Heart right ventricle (tissue), 16 donors: ENCODE measurements around the gene STMN3. TPM values are rescaled to one million over a fixed set of nuclear protein-coding genes. Genes with fewer than 3 reads are reported as not detected.
"Not testable (repeated sequence)": the region's sequence is repeated elsewhere in the genome, so short reads cannot be mapped to it uniquely, and the experiment has no call there.

ENCODE experiments used
- ATAC-seq, 8 donors: fragments of 200-7000 bp; cut with Tn5 transposase; one replicate each; pipeline ENCODE4 v1.9.1; 2020; ENCODE audit warnings: mild to moderate bottlenecking in 8 of 8, moderate library complexity in 8 of 8, moderate number of reproducible peaks in 1 of 8
- DNase-seq, 2 donors: peaks; one replicate each; pipeline ENCODE4 v3.0.0-alpha.2; 2020
- H3K27ac ChIP-seq, 10 donors: fragments of 200-600 bp; sonication (generic) in 2 of 10; one replicate each; pipeline versions ENCODE4 v1.5.0 to v1.8.0; 2020 to 2022; ENCODE audit warnings: mild to moderate bottlenecking in 3 of 10
- H3K27me3 ChIP-seq, 7 donors: fragments of 200-600 bp; one replicate each; pipeline ENCODE4 v1.8.0; 2021 to 2022; ENCODE audit warnings: mild to moderate bottlenecking in 2 of 7
- H3K36me3 ChIP-seq, 9 donors: fragments of 200-600 bp; sonication (generic) in 1 of 9; one replicate each; pipeline versions ENCODE4 v1.5.0 to v1.8.0; 2020 to 2022; ENCODE audit warnings: mild to moderate bottlenecking in 2 of 9
- H3K4me1 ChIP-seq, 9 donors: fragments of 200-600 bp; sonication (generic) in 1 of 9; one replicate each; pipeline versions ENCODE4 v1.5.0 to v1.8.0; 2020 to 2022; ENCODE audit warnings: mild to moderate bottlenecking in 4 of 9
- H3K4me3 ChIP-seq, 10 donors: fragments of 200-600 bp; sonication (generic) in 2 of 10; one replicate each; pipeline versions ENCODE4 v1.5.0 to v1.8.0; 2020 to 2022; ENCODE audit warnings: mild to moderate bottlenecking in 7 of 10, moderate library complexity in 2 of 10
- H3K9me3 ChIP-seq, 11 donors: fragments of 200-600 bp in 10 of 11; sonication (generic) in 2 of 11; one replicate each; pipeline versions ENCODE4 v1.5.0 to v1.8.0; 2013 to 2022; ENCODE audit warnings: mild to moderate bottlenecking in 2 of 11, control low read depth in 1 of 11, moderate library complexity in 1 of 11
- WGBS, 2 donors: extraction: QIAGEN DNeasy Blood & Tissue Kit; methylation state at CpG; one replicate each; pipeline ENCODE4 v1.1.7; 2013; ENCODE audit warnings: inconsistent platforms in 1 of 2; 5-methylcytosine and 5-hydroxymethylcytosine counted together
- intact Hi-C, 10 donors: fragments of 100-400 bp; cut with DNase I; formaldehyde crosslinking; loops; one replicate each; pipeline versions ENCODE4 v1.11.1 to v1.14.2; 2022
- polyA plus RNA-seq, 2 donors: library from polyadenylated mRNA; stranded (reverse); fragments of 200-250 nt; gene quantifications; one replicate each; pipeline ENCODE4 v1.2.3, GENCODE V29; 2013
- total RNA-seq, 10 donors: library from RNA; stranded (reverse); fragmentation: NEBNext Ultra II Directional in 3 of 10; extraction: Animal tissue kit (Norgen Biotek cat#: 25700) in 3 of 10; gene quantifications; one replicate each; pipeline versions ENCODE4 v1.2.1 to v1.2.4, GENCODE V29; 2021 to 2023
- TF ChIP-seq, protein P1 (sequence below), 9 donors: fragments of 200-600 bp; sonication (generic) in 2 of 9; IDR thresholded peaks; one replicate each; pipeline versions ENCODE4 v1.5.0 to v1.8.0; 2021 to 2022; ENCODE audit warnings: antibody characterized with exemption in 9 of 9, mild to moderate bottlenecking in 5 of 9, moderate library complexity in 1 of 9
- donor health status: Arrhythmogenic right ventricular cardiomyopathy.
- donor health status: ischemic (EF 13 %, LVEDD 7.1; RV severe dilation, severe dysfunction).
- donor health status: healthy with polysubstance abuse.
- donor health status: DM: no; HTN: yes; CAD: no.
- donor health status: DM: no; HTN: no; CAD: no.
- donor health status: ischemic (EF 25% LVEDD 6.9; RV normal size, moderate dysfunction).
- donor health status: ischemic (EF 25% LVEDD 5.7; RV mildly dilated, moderate dysfunction).
- donor health status: healthy.
- donor health status: DM: yes; HTN: yes; CAD: no.
- donor health status: Ischemic cardiomyopathy.
- donor health status: ischemic (EF 35%, LVEDD 5.7; RV mildly dilated, moderate dysfunction).
- donor health status: nonischemic (EF 11% LVEDD 7.7; RV severe dilation, severe dysfunction).
- donor health status: DM: yes; HTN: yes; CAD: no.
- donor health status: PGD.
- donor health status: ischemic (EF 29% LVEDD 5.4; RV normal size, mild dysfunction).
- donor health status: nonischemic (EF 23%, LVEDD 6.1; RV moderate dilation, normal function).

The STMN3 gene
- total and polyA plus RNA-seq, 12 donors: 1.7 to 9.9 (median 3.9) TPM

DNA sequence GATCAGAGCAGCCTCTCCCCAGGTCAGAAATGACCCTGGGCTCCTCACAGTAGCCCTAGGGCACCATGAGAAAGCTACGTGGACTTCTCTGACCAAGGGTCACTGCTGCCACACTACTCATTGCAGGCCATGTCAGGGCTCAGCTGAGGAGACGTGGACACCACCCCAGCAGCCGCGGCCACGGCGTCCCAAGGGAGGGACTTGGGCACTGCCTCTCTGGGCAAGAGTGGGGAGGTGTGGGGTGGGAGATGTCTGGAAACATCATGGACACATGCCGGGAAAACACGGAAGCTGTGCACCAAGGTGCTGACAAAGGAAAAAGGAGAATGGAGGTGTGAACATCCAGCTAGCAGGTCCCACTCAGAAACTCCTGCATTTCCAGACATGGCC lies 35.4 kb downstream of the STMN3 start:
- peak in 1 of 8 donors; percentile 6 for ATAC-seq
- Histone ChIP-seq H3K4me3 (no peak overlapping the region), H3K4me1 (peaks cover 0 to 9% (median 0%) of the 10 kb centered on the region in 9 donors), H3K36me3 (peaks cover 0 to 66% (median 5%) of the 10 kb centered on the region in 9 donors), H3K27me3 (no peaks in the 10 kb centered on the region), H3K27ac (no peak overlapping the region), H3K9me3 (no peaks in the 10 kb centered on the region)
- DNase-seq: no peak
- TF ChIP-seq, protein P1, sequence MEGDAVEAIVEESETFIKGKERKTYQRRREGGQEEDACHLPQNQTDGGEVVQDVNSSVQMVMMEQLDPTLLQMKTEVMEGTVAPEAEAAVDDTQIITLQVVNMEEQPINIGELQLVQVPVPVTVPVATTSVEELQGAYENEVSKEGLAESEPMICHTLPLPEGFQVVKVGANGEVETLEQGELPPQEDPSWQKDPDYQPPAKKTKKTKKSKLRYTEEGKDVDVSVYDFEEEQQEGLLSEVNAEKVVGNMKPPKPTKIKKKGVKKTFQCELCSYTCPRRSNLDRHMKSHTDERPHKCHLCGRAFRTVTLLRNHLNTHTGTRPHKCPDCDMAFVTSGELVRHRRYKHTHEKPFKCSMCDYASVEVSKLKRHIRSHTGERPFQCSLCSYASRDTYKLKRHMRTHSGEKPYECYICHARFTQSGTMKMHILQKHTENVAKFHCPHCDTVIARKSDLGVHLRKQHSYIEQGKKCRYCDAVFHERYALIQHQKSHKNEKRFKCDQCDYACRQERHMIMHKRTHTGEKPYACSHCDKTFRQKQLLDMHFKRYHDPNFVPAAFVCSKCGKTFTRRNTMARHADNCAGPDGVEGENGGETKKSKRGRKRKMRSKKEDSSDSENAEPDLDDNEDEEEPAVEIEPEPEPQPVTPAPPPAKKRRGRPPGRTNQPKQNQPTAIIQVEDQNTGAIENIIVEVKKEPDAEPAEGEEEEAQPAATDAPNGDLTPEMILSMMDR (IDR thresholded peaks at IDR 0.05): no peak
- WGBS, 2 donors: 89 to 94% methylated on average over 8 of the region's 8 CpGs
- intact Hi-C loops: loop anchor here in 1 of 10 donors (5.0 kb wide), 1 partner anchor 291 kb away; no protein-coding TSS in a partner anchor

DNA sequence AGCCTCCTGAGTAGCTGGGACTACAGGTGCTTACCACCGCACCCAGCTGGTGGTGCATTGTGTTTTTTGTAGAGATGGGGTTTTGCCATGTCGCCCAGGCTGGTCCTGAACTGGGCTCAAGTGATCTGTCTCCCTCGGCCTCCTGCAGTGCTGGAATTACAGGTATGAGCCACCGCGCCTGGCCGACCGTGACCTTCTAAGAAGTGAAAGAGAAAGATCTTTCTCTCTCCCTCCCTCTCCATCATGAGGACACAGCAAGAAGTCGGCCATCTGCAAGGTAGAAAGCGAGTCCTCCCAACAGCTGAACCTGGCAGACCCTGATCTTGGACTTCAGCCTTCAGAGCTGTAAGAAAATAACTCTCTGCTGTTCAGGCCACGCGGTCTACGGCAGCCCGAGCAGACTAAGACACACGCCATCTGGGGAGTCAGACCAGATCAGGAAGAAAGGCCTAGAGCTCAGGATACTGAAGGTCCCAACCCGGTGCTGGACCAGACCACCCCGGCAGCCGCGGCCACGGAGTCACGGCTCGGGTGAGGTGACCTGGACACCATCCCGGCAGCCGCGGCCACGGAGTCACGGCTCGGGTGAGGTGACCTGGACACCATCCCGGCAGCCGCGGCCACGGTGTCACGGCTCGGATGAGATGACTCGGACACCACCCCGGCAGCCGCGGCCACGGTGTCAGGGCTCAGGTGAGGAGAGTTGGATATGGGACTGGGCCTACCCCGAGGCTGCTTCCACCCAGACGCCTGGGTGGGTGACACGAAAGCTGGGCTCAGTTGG lies 35.9 kb downstream of the STMN3 start:
- Histone ChIP-seq H3K4me1 (peaks cover 0 to 14% (median 0%) of the 10 kb centered on the region in 9 donors), H3K36me3 (peaks cover 0 to 68% (median 5%) of the 10 kb centered on the region in 9 donors), H3K4me3 (no peak overlapping the region), H3K9me3 (no peaks in the 10 kb centered on the region), H3K27ac (no peak overlapping the region), H3K27me3 (no peaks in the 10 kb centered on the region)
- WGBS, 2 donors: 95 to 97% methylated on average over 41 of the region's 41 CpGs
- ATAC-seq: peak in 2 of 8 donors; percentile 27 to 28
- intact Hi-C loops: loop anchor here in 1 of 10 donors (5.0 kb wide), 1 partner anchor 290 kb away; no protein-coding TSS in a partner anchor
- DNase-seq: no peak
- TF ChIP-seq, protein P1 (IDR thresholded peaks at IDR 0.05): no peak

DNA sequence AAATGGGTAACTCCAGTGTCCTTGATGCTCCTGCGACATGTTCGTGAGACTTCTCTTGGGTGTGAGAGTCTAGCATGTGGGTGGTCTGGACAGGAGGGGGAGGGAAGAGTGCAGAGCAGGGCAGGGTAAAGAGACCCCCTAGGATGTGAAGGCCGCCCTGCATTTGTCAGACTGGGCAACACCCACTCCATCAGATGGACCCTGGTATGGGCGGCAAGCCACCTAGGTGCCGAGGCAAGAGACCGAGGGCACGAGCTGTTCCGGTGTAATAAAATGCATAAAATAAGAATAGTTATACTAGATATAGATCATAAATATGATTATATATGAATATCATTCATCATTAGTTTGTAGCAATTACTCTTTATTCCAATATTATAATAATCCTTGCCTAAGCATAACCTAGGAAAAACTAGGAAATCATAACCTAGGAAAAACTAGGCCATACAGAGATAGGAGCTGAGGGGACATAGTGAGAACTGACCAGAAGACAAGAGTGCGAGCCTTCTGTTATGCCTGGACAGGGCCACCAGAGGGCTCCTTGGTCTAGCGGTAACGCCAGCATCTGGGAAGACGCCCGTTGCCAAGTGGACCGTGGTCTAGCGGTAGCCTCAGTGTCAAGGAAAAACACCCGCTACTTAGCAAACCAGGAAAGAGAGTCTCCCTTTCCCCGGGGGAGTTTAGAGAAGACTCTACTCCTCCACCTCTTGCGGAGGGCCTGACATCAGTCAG lies 39.2 kb downstream of the STMN3 start:
- H3K36me3 ChIP-seq: peaks cover 0 to 58% (median 5%) of the 10 kb centered on the region in 9 donors
- H3K4me1 ChIP-seq: peaks cover 0 to 29% (median 0%) of the 10 kb centered on the region in 9 donors
- TF ChIP-seq, protein P1 (IDR thresholded peaks at IDR 0.05): peak in 7 of 9 donors; percentile 7 to 47 (median 22)
- H3K4me3 ChIP-seq, H3K27me3 ChIP-seq, DNase-seq, ATAC-seq, H3K9me3 ChIP-seq, H3K27ac ChIP-seq: not testable (repeated sequence)
- 82 to 93% methylated on average over 18 of the region's 18 CpGs for WGBS, 2 donors
- intact Hi-C loops: loop anchor here in 2 of 10 donors (2.0 to 5.0 kb wide), 2 partner anchors 75 to 77 kb away; partner anchors contain the start of gene PTK6 (in 1 of the 2)

DNA sequence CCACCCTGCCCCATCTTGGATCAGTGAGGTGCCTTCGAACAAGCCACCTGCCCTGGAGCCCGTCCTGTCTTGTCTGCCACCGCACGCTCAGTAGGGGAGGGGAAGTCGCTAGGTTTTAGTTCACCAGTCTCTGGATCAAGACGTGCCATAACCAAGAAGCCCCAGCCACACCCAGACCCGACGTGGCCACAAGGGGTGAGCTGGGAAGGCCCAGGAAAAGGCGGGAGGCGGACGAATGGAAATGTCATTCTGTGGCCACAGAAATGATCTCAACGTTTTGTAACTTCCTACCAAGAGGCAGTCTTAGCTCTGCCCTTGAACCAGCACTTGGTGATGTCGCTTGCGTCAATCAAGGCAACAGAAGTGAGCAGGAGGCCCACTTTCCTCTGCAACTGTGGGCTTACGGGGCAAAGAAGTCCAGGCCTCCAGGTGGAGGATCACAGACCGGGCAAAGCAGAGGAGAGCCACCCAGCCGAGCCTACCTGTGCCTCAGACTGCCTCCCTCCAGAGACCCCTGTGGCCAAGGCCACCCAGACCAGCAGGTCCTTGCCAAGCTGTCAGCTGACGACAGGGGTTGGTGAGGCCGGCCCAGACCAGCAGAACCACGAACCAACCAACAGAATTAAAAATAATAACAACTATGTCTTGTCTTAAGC lies 40.8 kb downstream of the STMN3 start:
- ATAC-seq (peak in 6 of 8 donors; percentile 25 to 58 (median 40)), DNase-seq (no peak)
- no peaks in the 10 kb centered on the region for H3K27me3 ChIP-seq

More for the DNA sequence above, 40.8 kb downstream of the STMN3 start:
- H3K9me3 ChIP-seq: no peaks in the 10 kb centered on the region
- intact Hi-C loops: loop anchor here in 2 of 10 donors (2.0 to 5.0 kb wide), 2 partner anchors 74 to 75 kb away; partner anchors contain the start of gene PTK6 (in 1 of the 2)
- H3K36me3 ChIP-seq: peaks cover 0 to 42% (median 0%) of the 10 kb centered on the region in 9 donors
- H3K4me3 ChIP-seq: no peak overlapping the region
- WGBS, 2 donors: 77 to 79% methylated on average over 20 of the region's 20 CpGs
- TF ChIP-seq, protein P1 (IDR thresholded peaks at IDR 0.05): no peak
- H3K27ac ChIP-seq: peak overlapping the region in 1 of 10 donors; percentile 65
- H3K4me1 ChIP-seq: peaks cover 0 to 29% (median 0%) of the 10 kb centered on the region in 9 donors
